Inflammatory macrophage (primary cell): ENCODE results near the gene ZDHHC11B.
"Not testable (repeated sequence)": the region's sequence is repeated elsewhere in the genome, so short reads cannot be mapped to it uniquely, and the experiment has no call there.

Experiments used
- DNase-seq, 2 donors: peaks; one replicate each; pipeline ENCODE4 v3.0.0-alpha.2; 2020 to 2022

Gene ZDHHC11B

DNA sequence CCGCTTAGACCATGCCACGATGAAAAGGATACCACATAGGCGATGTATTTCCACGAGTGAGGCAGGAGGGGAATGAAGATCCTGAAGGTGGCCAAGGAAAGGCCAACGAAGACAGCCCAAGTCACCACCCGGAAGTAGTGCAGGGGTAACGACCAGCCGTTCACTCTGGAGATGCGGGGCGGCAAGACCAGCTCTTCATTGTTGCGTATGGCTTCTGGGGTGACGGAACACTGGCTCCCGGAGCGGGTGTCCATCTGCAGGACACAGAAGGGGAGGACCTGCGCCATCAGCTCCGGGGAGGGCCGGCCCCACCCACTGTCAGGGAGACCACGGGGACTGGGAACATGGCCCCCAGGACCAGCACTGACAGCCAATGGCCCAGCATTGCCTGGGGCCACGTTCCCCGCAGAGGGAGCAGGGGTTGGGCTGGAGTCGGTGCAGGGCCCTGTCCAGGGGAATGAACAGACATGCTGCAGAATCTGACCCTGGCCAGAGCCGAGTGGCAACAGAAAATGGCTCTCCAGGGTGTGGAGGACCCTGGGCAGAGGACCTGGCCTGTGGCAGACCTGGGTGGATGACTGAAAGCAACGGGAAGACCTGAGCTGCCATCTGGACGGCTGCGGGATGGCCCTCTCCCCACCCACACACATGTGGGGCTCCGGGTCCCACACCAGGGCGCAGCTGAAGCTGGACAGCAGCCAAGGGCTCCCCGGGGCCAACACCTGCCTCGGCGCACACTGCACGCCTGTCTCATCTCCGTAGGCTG, 17.7 kb downstream of the ZDHHC11B start:
- no peak for DNase-seq

DNA sequence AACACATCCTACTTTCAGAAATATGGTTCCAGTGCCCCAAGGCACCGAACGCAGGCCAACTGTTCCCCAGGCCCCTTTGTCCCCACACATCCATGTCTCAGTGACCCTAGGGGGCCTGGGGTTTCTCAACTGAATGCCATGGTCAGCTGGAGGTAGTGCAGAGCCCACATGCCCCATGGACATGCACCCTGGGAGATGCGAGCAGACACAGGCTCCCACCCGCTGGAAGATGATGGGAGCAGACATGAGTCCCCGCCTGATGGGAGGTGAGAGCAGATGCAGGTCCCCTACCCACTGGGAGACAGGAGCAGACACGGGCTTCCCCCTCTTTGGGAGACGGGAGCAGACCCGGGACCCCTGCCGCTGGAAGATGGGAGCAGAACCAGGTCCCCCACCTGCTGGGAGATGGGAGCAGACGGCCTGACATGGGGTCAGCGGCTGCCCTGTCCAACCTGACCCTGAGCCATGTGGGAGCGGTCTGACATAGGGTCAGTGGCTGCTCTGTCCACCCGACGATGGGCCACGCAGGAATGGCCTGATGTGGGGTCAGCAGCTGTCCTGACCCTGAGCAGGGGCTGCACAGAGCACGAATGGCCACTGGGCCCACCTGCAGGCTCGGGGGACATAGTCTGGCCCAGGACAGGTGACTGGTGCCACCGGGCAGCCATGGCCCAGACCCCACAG, 18.4 kb downstream of the ZDHHC11B start:
- no peak for DNase-seq

GRCh38 chr5:763998-764781, 20.3 kb downstream of the ZDHHC11B start:
- no peak for DNase-seq

DNA sequence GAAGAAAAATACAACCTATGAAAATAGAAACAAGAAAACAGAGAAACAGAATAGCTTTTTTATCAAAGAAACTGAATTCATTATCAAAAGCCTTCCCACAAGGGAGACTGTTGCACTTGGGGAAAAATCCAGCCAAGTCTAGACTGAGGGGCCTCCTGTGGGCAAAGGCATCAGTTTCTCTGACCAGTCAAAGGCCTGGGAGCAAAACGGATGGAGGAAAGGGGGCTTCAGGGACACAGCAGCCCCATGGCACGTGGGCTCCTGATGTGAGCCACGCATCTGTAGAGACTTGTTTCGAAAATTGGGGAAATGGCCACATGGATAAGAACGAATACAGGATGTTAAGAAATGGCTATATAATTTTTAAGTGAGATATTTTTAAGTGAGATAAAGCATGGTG, 21.1 kb downstream of the ZDHHC11B start:
- DNase-seq: no peak

- DNase-seq: not testable (repeated sequence)
Measured at GRCh38 chr5:762996-763395, 21.5 kb downstream of the ZDHHC11B start.

DNA sequence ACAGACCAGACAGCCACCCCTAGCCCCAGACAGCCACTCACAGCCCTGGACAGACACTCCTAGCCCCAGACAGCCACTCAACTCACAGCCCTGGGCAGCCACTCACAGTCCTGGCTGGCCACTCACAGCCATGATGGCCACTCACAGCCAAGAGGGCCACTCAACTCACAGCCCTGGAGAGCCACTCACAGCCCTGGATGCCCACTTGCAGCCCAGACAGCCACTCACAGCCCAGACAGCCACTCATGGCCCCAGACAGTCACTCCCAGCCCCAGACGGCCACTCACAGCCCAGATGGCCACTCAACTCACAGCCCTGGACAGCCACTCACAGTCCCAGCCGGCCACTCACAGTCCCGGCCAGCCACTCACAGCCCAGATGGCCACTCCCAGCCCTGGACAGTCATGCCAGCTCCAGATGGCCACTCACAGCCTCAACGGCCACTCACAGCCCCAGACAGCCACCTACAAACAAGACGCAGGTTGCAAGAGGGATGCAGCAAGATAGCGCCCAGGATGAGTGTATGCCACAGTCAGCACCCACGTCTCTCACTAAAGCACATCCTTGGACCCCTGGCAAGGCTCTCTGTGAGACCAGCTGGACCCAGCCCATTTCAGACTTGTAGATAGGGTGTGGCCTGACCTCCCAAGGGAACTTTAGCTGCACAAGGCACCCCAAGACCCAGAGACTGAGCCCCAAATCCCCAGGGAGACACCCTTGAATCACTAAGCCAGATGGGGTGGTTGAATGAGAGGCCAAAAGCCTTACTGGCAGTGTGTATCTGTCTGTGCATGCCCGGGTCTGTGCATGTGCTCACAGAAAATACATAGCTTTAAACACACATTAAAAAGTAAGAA, 22.4 kb downstream of the ZDHHC11B start:
- DNase-seq: no peak

DNA sequence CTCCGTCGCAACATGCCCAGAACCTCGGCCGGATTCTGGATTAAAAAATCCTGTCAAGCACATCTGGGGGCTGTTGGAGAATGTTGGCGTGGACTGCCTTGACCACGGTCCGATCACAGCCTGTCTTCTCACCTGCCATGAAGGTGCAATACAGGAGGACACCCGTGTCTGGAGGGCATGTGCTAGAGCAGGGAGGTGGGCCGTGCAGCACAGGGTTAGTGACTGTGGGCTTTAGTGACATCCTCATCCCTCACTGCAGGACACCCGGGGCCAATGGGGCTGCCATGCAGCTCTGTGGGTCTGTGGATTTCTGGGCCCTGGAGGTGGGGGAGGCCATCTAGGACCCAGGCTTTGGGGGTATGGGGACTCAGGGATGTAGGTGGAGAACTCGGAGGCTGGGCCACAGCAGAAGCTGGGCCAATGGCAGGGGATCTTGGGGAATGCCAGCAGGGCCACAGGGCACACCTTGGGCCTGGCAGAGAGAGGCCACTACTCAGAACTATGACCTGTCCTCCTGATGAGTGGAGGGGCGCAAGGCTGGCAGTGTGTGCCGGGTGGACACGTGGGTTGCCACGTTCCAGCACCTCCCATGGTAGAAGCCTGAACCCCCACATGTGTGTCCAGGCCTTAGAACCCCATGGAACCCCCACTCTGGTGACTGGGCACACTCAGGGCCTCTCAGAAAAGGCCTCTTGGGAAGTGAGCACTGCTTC, 23.3 kb downstream of the ZDHHC11B start:
- no peak for DNase-seq

DNA sequence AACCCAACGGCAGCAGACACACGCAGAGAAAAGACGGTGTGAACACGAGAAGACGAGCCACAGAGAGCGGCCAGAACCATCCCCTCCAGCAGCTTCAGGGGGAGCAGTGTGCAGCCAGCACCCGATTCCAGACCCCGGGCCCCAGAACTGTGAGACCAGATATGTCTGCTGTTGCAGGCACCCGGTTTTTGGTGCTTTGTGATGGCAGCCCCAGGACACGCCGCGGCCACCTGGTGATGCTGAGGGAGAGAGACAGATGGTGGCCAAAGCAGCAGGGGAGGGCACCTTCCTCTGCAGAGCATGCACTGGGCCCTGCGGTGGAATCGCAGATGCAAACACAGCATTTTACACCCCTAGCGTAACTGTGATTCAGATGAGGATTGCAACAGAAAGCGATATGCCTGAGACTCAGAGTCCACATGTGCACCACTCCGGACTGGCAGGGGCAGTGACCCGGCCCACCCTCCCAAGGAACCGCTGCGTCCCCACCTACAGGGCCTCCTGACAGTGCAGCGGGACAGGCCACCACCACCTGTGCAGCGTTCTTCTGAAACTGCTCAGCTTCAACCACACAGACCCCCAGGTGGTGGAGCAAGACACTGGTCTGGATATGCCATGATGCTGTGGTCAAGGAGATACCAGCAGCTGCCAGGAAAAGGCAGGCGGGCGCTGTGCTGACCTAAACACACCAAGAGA, 24.0 kb downstream of the ZDHHC11B start:
- no peak for DNase-seq

- DNase-seq: no peak
Measured at GRCh38 chr5:759781-760362, 24.7 kb downstream of the ZDHHC11B start.

DNA sequence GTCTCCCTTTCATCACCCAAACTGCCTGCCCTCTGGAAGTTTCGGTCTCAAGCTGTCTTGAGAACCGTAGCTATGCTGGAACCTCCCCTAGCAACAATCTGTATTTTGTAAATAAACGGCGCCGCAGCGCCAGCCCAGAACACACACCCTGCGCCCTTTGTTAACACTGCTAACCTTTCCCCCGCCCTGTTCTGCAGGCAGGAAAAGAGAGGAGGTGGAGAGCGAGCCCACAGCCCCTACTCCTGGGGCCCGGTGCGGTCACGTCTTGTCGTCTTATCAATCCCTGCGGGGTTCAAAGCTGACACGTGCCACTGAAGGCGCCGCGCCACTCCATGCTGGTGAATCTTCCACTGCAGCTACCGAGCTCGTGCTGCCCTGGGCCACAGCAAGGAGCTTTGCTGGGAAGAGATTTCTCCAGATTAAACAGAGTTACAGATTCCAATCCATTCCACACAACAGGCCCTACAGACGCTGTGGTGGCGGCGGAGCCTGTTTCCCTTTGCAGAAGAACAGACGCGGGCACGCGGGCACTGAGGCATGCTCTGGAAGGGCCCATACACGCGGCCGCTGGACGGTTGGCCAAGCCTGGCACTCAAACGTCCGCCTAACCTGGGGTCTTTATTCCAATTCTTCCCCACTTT, 25.3 kb downstream of the ZDHHC11B start:
- DNase-seq: no peak

DNA sequence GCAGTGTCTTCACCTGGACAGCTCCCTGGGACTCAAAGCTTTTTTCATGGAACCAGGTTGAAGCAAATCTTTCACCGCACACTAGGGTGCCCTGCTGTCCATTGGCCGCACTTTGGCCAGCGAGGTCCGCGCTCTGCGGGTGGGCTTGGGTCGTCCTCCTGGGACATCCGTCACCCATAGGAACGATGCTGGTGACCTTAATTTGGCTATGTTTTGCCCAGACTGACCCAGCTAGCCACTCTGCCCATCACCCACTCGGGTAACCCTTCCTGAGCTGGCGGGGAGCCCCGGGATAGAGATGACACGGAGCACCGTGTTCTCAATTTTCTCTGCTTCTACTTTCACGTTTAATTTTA, 25.9 kb downstream of the ZDHHC11B start:
- DNase-seq: no peak

DNA sequence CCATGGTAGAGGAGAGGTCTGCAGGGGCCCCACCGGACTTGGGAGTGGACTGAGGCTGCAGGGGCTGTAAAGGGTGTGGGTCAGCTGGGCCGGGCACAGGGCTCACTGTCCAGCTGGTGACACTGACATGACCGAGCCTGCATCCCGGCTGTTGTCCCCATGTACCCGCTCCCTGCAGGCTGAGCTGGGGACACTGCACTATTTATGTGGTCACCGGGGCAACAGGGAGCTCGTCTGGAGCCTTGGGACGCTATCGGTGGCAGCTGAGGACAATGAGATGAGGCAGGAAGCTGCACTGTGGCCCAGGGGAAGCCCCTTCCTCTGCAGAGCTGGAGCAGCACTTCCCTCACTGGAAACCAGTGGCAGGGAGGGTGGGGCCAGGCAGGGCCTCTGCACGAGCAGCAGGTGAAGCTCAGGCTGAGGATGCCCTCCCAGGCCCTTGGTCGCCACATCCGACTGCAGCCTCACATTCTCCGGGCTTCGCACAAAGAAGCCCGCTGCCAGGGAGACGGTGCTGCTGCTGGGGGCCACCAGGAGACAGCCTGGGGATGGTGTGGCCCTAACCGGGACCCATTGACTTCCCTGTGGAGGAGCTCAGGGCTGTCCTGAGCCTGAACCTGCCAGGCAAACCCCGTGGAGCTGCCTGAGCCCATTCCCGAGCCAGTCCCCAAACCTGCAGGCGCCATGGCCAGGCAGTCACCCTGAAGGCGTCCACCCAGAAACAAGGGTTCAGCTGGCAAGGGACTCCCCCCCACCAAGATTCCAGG, 26.4 kb downstream of the ZDHHC11B start:
- no peak for DNase-seq

- DNase-seq: no peak
Measured at GRCh38 chr5:757346-757930, 27.1 kb downstream of the ZDHHC11B start.

GRCh38 chr5:756865-757345, 27.6 kb downstream of the ZDHHC11B start:
- no peak for DNase-seq

DNA sequence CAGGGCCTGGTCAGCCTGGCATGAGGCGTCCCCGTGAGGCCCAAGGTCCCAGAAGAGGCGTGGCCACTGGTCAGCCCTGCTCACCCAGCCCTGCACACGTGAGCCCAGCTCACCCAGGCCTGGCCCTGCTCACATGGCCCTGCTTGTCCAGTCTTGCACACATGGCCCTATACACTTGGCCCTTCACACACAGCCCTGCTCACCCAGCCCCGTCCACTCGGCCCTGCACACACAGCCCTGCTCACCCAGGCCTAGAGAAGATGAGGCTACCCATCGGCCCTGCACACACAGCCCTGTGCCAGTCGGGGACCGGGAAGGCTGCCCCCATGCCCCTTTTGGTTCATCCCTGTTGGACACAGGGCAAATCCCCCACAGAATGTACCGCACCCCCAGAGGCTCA, 28.4 kb downstream of the ZDHHC11B start:
- DNase-seq: no peak

GRCh38 chr5:754143-754632, 30.3 kb downstream of the ZDHHC11B start:
- DNase-seq: not testable (repeated sequence)

- not testable (repeated sequence) for DNase-seq
Measured at GRCh38 chr5:753567-754142, 30.9 kb downstream of the ZDHHC11B start.

DNA sequence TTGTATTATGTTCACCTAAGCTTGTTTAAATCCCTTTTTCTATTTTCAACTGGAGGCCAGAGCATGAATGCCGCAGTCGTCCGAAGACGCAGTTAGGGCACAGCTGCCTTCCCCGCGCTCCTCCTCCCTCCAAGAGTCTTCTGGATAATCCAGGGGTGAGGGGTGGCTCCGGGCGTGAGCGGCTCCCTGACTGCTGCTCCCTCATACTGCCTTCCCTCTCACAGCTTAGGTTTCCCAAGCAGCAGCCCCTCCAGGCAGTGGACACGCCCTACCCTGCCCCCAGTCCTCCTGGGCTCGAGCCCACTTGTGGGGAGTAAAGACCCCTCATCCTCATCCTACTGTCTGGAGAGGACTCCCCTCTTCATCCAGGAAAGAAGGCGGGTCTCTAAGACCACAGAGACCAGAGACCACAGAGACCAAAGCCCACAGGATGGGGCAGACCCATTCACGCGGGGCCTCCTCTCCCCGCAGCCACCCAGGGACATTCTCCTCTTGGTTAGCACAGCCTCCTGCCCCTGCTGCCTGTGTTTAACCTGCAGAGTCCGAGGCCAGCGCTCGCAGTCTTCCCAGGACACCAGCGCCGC, 31.9 kb downstream of the ZDHHC11B start:
- DNase-seq: not testable (repeated sequence)
